ENCODE results near the gene ZNF423.

Gene ZNF423

GRCh38 chr16:49594685-49595498, 261.0 kb downstream of the ZNF423 start:
- no peak for DNase-seq

- DNase-seq: no peak
Measured at GRCh38 chr16:49594153-49594552, 261.8 kb downstream of the ZNF423 start.

DNA sequence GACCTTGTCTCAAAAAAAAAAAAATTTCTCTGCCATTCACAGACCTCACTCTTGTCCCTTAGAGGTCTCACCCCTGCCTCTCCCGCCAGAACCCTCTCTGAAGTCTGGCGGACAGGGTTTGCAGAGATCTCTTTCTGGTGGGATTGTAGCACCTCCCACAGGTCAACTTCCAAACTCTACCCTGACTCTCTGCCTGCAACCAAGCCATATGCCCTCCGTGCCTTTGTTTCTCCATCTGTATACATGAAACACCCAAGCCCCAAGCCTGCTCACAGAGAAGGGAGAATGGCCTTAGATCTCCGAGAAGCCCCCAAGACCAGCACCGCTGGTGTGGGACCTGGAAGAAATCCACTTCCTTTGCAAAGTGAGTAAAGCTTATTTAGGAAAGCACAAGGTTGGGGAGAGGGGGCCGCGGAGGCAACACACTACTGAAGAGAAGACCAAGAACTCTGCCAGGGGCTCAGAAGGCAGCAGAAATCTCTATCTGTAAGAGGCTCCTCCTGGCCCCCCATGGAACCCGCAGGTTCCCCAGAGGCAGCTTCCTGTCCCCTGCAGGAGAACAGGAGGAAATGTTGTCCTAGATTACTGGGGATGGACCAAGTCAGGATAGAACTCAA, 262.4 kb downstream of the ZNF423 start:
- DNase-seq: no peak

DNA sequence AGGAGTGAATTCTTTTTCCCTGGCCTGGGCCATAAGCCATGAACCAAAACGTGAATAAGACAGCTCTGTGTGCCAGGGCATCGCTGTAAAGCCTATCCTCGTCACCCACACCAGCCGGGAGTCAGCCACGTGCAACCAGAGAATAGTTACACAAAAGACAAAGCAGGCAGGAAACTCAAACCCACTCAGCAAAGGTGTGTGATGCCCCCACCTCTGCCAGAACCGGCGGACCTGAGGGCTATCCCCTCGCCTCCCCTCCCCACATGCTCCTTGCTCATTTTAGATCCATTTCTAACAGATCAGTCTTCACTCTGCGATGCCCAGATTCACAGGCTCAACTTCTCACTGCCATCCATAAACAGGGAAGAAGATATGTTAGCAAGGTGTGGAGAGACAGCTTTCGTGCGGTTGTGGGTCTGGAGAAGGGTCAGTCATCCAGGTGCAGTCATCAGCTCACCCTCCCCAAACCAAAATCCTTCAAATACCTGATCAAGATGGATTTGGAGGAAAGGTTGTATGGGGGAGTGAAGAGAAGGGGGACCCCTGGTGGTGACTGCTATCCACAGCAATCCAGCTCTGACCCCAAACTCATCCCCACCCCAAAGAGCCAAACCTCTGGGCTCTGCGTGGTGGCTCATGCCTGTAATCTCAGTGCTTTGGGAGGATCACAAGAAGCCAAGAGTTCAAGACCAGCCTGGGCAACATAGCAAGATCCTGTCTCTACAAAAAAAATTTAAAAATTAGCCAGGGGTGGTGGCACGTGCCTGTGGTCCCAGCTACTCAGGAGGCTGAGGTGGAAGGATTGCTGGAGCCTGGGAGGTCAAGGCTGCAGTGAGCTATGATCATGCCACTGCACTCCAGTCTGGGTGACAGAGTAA, 263.1 kb downstream of the ZNF423 start:
- no peak for DNase-seq

DNA sequence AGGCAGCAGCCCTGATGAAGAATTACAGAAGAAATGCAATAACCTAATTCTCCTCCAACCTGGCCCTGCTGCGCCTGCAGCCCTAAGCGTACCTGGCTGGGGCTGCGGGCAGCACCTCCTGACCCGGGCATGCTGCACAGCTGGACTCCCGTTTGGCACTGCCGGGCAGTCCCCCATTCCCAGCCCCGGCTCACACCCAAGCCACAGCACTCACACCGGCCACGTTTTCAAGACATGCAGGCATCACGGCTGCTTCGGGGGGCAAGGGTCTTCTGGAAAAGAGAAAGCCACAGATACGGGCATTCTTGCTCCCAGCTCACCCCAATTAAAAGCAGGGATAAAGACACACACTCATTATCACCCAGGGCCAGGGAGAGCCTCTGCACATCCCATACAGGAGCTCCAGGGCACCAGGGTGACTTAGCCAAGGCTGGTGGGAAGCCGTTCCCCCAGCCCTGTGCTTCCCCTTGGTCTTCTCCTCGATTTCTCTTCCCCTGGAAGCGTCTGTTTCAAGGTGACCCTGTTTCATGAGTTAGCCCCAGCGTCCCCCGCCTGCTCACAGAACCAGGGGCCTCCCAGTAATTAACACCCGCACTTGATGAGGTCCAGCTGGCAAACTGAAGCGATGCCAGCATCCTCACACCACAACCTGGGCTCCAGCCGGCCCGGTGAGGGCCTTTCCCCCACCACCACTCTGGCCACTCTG, 265.6 kb downstream of the ZNF423 start:
- no peak for DNase-seq

- DNase-seq: no peak
Measured at GRCh38 chr16:49589544-49590031, 266.3 kb downstream of the ZNF423 start.

GRCh38 chr16:49588729-49589384, 267.1 kb downstream of the ZNF423 start:
- no peak for DNase-seq

DNA sequence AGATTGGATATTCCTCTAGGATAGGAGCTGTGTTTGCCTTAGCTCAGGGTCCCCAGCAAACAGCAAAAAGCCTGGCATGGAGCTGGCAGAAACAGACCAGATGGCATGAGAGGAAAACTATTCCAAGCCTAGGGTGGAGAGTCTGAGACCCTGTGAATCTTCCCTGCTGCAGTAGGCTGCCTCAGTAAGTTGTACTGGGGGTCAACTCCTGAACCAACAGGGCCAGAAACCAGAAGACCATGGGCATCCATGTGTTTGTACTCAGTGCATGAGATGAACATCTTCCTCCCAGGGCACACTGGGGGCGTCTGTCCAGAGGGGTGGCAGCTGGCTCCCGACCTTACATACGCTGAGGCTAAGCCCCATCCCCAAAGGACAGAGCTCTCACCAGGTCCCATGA, 267.9 kb downstream of the ZNF423 start:
- no peak for DNase-seq

DNA sequence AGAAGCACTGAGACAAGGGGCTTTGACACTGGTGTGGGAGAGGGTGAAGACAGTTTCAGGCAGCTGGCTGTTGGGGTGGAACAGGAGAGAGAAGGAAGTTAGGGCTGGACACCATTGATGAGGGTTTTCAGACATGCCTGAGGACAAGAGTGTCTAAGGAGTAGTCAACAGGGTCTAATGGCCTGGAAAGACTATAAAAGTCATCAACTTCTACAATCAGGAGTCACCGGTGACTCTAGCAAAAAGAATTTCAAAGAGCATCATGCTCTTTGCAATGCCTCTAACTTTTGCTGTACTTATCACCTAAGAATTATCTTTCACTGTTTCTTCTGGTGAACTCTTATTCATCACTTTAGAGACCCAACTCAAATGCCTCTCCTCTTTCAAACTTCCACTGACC, 268.4 kb downstream of the ZNF423 start:
- no peak for DNase-seq

- DNase-seq: no peak
Measured at GRCh38 chr16:49586466-49587450, 269.2 kb downstream of the ZNF423 start.

DNA sequence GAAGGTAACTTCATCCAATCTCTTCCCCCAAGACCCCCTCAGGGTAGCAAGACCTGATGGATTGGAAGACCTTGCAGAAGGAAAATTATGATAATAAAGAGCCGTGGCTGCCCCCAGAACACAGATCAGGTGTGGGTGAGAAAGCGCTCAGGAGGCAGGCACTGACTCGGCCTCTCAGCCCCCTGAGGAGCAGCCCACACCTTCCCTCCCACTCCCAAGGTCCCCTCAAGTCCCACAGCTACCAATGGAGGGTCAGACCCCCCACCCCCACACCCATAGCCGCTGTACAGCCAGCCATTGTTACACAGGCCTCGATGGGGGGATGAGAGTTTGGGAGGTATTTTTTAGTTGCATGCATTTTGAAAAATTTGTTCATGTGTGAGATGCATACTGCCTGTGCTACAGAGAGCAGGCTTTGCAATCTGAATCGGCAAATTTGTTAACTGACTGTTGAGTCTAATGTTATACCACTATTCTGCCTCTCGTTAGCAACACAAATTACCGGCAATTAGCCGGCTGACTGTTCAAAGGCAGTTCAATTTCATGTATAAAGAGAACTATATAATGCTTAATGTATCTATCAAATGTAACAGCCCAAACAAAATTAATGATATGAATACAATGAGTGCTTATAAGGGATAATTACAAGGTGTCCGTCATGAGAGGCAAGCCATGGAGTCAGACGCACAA, 270.6 kb downstream of the ZNF423 start:
- no peak for DNase-seq

DNA sequence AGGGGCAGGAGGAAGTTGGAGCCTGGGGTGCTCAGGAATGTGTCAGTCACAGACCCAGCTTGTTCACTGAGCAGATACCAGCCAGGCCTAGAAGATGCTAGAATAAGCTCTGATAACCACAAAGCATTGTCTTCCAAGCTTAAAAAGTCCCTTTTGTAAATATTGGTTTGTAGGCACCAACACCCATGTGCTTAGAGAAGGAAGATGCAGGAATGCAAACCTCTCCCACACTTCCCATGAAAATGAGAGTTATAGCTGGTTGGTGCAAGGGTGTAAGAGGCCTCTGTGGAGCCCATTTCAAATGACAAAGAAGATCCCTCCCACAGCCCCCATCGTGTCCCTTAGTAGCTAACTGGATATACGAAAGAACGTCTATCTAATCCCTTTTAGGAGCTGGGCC, 272.0 kb downstream of the ZNF423 start:
- no peak for DNase-seq

DNA sequence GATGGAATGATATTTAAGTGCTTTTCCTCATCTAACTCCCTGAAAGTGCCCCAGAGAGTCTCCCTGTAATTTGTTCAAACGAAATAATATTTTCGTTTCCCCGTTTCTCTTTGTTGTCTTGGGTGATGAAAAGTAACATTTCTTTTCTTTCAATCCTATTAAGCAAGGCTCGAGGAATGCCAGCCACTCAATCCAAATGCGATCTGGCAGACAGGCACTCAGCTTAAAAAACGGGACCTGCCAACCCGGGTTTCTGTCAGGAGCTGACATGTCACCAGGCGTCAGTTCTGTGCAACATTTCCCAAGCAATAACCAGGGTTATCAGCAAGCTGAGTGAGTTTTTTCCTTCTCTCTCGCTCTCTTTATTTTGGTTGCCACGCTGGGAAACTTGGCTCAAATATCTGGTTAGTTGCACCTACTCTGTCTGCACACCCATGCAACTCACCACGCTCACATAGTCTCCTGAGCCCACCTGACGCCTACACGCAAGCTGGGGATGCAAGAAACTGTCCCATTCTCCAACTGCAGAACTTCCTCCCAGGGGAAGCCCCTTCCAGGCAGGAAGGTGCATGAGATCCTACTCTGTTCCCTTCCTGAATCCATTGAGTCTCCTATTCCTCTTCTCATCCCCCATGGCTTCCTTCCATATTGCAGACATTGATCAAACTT, 274.1 kb downstream of the ZNF423 start:
- no peak for DNase-seq

DNA sequence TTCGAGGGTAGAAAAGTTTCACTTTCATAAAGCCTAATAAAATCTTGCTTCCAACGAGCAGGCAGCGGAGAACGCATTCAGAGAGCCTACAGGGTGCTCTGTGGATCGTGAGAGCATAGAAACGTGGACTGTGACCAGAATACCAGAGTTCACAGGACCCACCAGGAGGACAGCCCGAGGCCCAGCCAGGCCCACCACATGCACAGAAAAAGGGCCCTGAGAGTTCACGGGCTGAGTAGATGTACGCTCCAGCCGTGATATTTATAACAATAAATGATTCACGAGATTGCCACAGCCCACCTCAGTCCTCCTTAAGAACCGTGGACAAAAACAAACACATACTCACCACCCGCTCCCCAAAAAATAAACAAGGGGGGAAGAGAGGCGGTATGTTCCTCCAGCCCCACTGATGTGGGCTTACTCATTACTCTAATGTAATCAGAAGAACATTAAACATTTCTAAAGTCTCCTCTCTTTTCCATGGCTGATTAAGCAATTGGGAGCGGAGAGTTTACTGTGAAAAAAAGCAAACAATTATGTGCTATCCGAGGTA, 275.1 kb downstream of the ZNF423 start:
- DNase-seq: no peak

- DNase-seq: no peak
Measured at GRCh38 chr16:49578435-49579024, 277.4 kb downstream of the ZNF423 start.

- DNase-seq: no peak
Measured at GRCh38 chr16:49578018-49578417, 277.9 kb downstream of the ZNF423 start.

DNA sequence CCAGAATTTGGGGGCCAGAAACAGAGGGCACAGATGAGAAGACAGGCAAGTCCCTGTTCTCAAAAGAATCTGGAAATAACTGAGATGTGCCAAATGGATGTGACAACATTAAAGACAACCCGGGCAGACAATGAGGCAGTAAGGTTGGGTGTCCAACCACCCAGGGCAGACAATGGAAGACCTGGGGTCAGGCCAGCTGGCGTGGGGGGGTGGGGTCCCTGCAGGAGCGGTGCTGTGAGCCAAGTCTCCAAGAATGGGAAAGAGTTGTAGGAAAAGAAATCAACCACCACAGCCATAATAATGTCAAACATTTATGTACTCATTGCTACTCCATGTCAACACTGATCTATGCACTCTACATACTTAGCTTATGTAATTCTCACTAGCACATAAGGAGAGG, 279.0 kb downstream of the ZNF423 start:
- DNase-seq: no peak

DNA sequence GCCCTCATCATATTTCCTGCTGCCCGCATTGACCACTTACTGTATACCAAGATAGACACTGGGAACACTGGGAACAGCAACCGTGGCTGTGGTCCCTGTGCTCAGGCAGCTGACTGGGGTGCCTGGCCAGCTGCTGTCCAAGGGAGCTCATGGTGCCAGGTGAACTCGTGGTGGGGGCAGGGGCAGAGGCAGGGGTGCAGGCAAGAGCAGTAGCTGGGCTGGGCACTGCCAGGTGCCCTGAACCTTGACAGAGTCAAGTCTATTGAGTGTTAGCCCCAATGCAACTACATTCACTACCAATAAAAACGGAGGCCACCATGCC, 279.8 kb downstream of the ZNF423 start:
- DNase-seq: no peak
